Ascending aorta (tissue), 2 donors: Measurements from ENCODE around the gene GPR39. TPM values are rescaled to one million over a fixed set of nuclear protein-coding genes. Genes with fewer than 3 reads are reported as not detected.

Experiments used
- DNase-seq, 2 donors: peaks; one replicate each; pipeline ENCODE4 v3.0.0-alpha.2; 2019; ENCODE audit warnings: low spot score in 2 of 2
- H3K27ac ChIP-seq, 2 donors: fragments of 200-600 bp; sonication (generic); one replicate each; pipeline ENCODE4 v1.5.1; 2016 to 2017; ENCODE audit warnings: mild to moderate bottlenecking in 1 of 2
- H3K27me3 ChIP-seq: fragments of 200-600 bp; sonication (generic); one replicate; pipeline ENCODE4 v1.5.1; 2017
- H3K36me3 ChIP-seq, 2 donors: fragments of 200-600 bp; sonication (generic); one replicate each; pipeline ENCODE4 v1.5.1; 2016
- H3K4me1 ChIP-seq, 2 donors: fragments of 200-600 bp; sonication (generic); one replicate each; pipeline ENCODE4 v1.5.1; 2016 to 2017; ENCODE audit warnings: mild to moderate bottlenecking in 1 of 2
- H3K4me3 ChIP-seq, 2 donors: fragments of 200-600 bp; sonication (generic); one replicate each; pipeline ENCODE4 v1.5.1; 2016 to 2017; ENCODE audit warnings: mild to moderate bottlenecking in 1 of 2
- H3K9me3 ChIP-seq, 2 donors: fragments of 200-600 bp; sonication (generic); one replicate each; pipeline ENCODE4 v1.5.1; 2016
- intact Hi-C: fragments of 100-400 bp; cut with DNase I; formaldehyde crosslinking; loops from one replicate; pipeline ENCODE4 v1.15.1; 2023
- total RNA-seq: library from RNA; depleted of rRNA; stranded (reverse); fragments of >200 nt; gene quantifications from one replicate; pipeline ENCODE4 v1.1.0, GENCODE V29; 2016
- TF ChIP-seq, protein P1 (sequence below), 3 experiments: fragments of 200-600 bp in 2 of 3; fragments of 450-650 bp in 1 of 3; sonication (generic) in 2 of 3; IDR thresholded peaks; one replicate each; pipeline ENCODE4 v1.5.1; 2016 to 2019; ENCODE audit warnings: antibody characterized with exemption in 3 of 3, mild to moderate bottlenecking in 1 of 3, moderate library complexity in 1 of 3

GPR39 gene
- total RNA-seq, 1 donor from 2014 or later, result 0.64 TPM

DNA sequence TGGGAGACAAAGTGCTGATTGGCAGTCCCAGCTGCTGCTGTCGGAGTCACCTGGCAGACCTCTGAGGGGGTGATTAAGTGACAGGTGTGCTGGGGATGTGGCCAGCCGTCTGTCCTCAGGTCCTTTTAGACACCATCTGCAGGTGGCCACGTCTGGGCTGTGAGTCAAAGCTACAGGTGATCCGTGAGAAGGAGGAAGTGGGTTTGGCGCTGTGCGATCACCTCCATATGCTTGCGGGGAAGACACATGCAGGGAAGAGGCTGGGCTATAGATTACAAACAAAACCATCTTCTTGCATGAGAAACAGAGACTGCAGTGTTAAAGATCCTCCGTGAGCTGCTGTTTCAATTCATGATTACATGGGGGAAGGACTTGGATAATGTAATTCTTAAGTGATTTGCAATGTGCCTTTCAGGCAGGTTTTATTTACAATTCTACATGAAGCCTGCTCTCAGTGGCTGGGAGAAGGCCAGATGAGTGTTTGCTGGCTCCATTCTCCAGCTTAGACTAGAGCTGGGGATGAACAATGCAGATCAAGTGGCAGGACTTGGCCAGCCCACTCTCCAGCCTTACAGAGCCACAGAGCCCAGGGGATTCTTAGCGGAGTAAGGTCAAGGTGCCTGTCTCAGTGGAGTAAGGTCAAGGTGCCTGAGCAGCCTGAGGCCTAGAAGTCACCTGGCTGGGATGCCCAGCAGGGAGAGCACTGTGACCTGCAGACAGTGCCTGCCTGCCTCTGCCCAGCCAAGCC, 165.6 kb downstream of the GPR39 start:
- H3K27me3 ChIP-seq, result no peaks in the 10 kb centered on the region
- intact Hi-C loops, result no loop called here
- no peaks in the 10 kb centered on the region for H3K4me1 ChIP-seq
- H3K36me3 ChIP-seq, result no peaks in the 10 kb centered on the region
- H3K27ac ChIP-seq, result no peak overlapping the region
- TF ChIP-seq, protein P1, sequence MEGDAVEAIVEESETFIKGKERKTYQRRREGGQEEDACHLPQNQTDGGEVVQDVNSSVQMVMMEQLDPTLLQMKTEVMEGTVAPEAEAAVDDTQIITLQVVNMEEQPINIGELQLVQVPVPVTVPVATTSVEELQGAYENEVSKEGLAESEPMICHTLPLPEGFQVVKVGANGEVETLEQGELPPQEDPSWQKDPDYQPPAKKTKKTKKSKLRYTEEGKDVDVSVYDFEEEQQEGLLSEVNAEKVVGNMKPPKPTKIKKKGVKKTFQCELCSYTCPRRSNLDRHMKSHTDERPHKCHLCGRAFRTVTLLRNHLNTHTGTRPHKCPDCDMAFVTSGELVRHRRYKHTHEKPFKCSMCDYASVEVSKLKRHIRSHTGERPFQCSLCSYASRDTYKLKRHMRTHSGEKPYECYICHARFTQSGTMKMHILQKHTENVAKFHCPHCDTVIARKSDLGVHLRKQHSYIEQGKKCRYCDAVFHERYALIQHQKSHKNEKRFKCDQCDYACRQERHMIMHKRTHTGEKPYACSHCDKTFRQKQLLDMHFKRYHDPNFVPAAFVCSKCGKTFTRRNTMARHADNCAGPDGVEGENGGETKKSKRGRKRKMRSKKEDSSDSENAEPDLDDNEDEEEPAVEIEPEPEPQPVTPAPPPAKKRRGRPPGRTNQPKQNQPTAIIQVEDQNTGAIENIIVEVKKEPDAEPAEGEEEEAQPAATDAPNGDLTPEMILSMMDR (IDR thresholded peaks at IDR 0.05), result no peak
- no peak for DNase-seq
- no peaks in the 10 kb centered on the region for H3K9me3 ChIP-seq
- no peak overlapping the region for H3K4me3 ChIP-seq

DNA sequence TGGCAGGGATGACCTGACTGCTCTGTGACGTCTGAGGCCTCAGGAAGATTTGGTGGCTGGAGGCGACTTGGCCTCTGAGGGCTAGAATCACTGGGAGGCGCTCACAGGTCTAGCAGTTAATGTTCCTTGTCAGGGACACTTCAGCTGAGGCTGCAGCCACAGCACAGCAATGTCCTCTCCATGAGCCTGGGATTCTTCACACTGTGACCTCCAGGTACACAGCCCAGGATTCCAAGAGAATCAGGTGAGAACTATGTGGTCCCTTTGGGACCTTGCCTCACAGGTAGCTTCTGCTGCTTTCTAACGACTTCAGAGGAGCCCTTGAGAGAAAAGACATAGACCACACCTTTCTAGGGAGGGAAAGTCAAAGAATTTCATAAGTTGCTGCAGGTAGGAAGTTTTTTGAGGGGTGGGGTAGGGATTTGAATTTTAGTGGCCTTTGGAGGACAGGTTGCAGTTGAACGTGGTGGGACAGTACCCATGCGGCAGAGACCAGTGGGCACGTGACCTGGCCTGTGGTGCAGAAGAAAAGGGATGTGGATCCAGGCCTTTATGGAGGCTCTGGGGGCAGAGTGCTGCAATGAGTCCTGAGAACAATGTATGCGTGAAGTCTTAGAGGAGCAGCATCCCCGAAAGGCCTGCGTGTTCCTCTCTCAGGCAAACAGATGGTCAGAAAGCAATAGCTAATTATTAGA, 167.2 kb downstream of the GPR39 start:
- H3K4me1 ChIP-seq, result no peaks in the 10 kb centered on the region
- no peak for DNase-seq
- H3K27ac ChIP-seq, result no peak overlapping the region
- H3K4me3 ChIP-seq, result no peak overlapping the region
- H3K27me3 ChIP-seq, result no peaks in the 10 kb centered on the region
- H3K36me3 ChIP-seq, result no peaks in the 10 kb centered on the region
- TF ChIP-seq, protein P1 (IDR thresholded peaks at IDR 0.05), result no peak
- intact Hi-C loops, result no loop called here
- H3K9me3 ChIP-seq, result no peaks in the 10 kb centered on the region

DNA sequence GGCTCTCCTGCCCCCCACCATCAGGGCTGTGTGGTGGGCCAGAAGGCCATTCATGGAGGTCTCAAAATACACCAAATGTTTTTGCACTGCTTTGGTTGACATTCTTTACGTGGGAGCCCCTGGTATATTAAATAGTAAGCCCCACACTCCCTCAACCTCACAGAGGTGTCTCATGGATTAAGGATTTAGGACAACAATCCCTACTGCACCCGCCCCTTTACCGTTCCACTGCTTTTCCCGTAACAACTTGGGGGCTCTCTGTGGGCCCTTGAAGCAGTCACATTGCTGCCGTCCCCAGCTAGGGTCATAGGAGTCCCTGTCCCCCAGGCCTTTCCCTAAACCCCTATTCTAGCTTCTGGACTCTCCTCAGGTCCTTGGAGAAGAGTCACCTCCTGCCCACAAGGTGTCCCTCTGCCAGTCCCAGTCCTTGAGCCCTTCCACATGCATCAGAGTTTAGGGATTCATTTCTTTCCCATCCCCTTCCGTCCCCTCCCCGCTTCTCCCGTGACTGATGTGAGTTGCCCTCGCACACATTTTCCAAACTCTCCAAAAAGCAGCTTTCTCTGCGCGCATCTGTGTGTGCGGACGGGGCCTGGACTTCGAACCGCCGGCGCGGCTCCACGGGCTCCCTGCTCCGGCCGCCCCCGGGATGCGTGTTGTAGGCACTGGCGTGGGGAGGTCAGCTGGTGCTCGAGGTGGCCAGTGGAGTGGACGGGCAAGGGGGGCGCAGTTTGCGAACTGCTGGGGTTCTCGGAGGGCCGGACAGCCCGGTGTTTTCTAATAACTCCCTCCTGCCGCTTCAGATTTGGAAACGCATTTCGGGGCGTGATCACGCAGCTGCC, 168.6 kb downstream of the GPR39 start:
- TF ChIP-seq, protein P1 (IDR thresholded peaks at IDR 0.05), result no peak
- no peaks in the 10 kb centered on the region for H3K36me3 ChIP-seq
- no peaks in the 10 kb centered on the region for H3K9me3 ChIP-seq
- DNase-seq, result no peak
- no peaks in the 10 kb centered on the region for H3K4me1 ChIP-seq
- no peaks in the 10 kb centered on the region for H3K27me3 ChIP-seq
- intact Hi-C loops, result no loop called here
- no peak overlapping the region for H3K4me3 ChIP-seq
- H3K27ac ChIP-seq, result no peak overlapping the region

DNA sequence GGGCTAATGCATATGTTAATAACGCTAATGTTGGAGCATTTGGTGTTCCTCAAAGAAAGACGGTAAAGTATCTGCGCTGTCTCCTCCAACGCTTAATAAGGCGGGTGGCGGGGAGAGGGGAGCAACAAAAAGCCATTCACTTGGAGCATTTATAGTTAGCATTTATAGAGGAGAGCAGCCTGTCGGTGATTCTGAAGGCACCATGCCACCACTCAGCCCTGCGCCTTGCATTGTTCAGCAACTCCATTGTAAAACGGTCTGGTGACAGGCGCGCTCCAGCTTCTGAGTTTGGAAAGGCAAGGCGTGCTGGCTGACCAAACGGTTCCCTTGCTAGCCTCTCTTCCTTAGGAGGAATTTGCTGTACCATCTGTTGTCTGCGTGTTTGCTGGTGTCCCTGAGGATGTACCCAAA, 169.5 kb downstream of the GPR39 start:
- H3K36me3 ChIP-seq, result no peaks in the 10 kb centered on the region
- intact Hi-C loops, result no loop called here
- H3K27ac ChIP-seq, result no peak overlapping the region
- no peak overlapping the region for H3K4me3 ChIP-seq
- H3K9me3 ChIP-seq, result no peaks in the 10 kb centered on the region
- no peaks in the 10 kb centered on the region for H3K4me1 ChIP-seq
- DNase-seq, result no peak
- TF ChIP-seq, protein P1 (IDR thresholded peaks at IDR 0.05), result no peak
- no peaks in the 10 kb centered on the region for H3K27me3 ChIP-seq

DNA sequence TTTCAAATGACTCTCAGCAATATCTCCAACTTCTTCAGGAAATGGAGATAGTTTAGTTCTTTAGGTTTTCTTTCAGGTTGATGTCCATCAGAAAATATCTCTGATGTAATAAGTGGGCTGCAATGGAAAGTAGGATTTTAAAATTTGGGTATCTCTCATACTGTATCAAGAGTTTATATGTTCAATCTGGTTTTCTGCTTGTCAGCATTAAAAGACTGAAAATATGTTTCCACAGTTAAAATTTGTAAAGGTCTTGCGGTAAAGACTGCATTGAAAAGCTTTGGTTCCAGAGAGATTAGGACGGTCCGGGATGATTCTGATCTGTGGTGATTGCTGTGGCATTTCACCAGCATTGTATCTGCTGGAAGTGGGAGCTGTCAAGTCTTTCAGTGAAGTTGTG, 170.2 kb downstream of the GPR39 start:
- Histone ChIP-seq H3K4me3 (no peak overlapping the region), H3K4me1 (no peaks in the 10 kb centered on the region), H3K36me3 (no peaks in the 10 kb centered on the region), H3K9me3 (no peaks in the 10 kb centered on the region), H3K27ac (no peak overlapping the region), H3K27me3 (no peaks in the 10 kb centered on the region)
- intact Hi-C loops, result no loop called here
- DNase-seq, result no peak
- TF ChIP-seq, protein P1 (IDR thresholded peaks at IDR 0.05), result no peak
